ENCODE measurements around the gene MST1R. TPM values are rescaled to one million over a fixed set of nuclear protein-coding genes. Genes with fewer than 3 reads are reported as not detected.

The MST1R gene
- total RNA-seq, 2 experiments from 2014 or later, result 1.5 to 2.6 TPM

GRCh38 chr3:49868862-49869466 is 34.7 kb downstream of the MST1R start:
- H3K27me3 Mint-ChIP-seq, result peaks cover 43% of the 10 kb centered on the region
- H3K4me3 Mint-ChIP-seq, result no peak overlapping the region
- no peaks in the 10 kb centered on the region for H3K4me1 Mint-ChIP-seq
- ChIA-PET POLR2A (interaction anchor here (1.1 to 1.8 kb wide), 2 partner anchors 10 to 13 kb away, joined by 4 to 5 read pairs; partner anchors contain the start of gene TRAIP), CTCF (interaction anchor here (0.7 to 1.4 kb wide), 2 partner anchors 12 to 66 kb away, joined by 3 read pairs; no protein-coding TSS in a partner anchor)
- DNase-seq, result no peak
- no peak overlapping the region for H3K27ac Mint-ChIP-seq
- no peaks in the 10 kb centered on the region for H3K36me3 Mint-ChIP-seq (ENCODE audit: low read depth)
- H3K9me3 Mint-ChIP-seq, result no peaks in the 10 kb centered on the region

GRCh38 chr3:49867871-49868321 is 35.8 kb downstream of the MST1R start:
- Mint-ChIP-seq H3K36me3 (ENCODE audit: low read depth) (no peaks in the 10 kb centered on the region), H3K9me3 (no peaks in the 10 kb centered on the region), H3K27me3 (peaks cover 48% of the 10 kb centered on the region), H3K27ac (no peak overlapping the region), H3K4me1 (no peaks in the 10 kb centered on the region), H3K4me3 (no peak overlapping the region)
- DNase-seq, result peak; percentile 29
- ChIA-PET POLR2A (interaction anchor here (0.8 kb wide), 1 partner anchor 72 kb away, joined by 3 read pairs; the partner anchor contains the start of gene RBM6), CTCF (interaction anchor here (1.4 to 1.7 kb wide), 2 partner anchors 29 to 65 kb away, joined by 3 to 7 read pairs; no protein-coding TSS in a partner anchor)

- Mint-ChIP-seq H3K27me3 (peaks cover 50% of the 10 kb centered on the region), H3K9me3 (no peaks in the 10 kb centered on the region), H3K4me1 (no peaks in the 10 kb centered on the region), H3K4me3 (no peak overlapping the region), H3K27ac (no peak overlapping the region), H3K36me3 (ENCODE audit: low read depth) (no peaks in the 10 kb centered on the region)
- DNase-seq, result no peak
- ChIA-PET CTCF (interaction anchor here (1.7 kb wide), 1 partner anchor 28 kb away, joined by 7 read pairs; no protein-coding TSS in a partner anchor), POLR2A (interaction anchor here (0.8 to 1.1 kb wide), 2 partner anchors 9 to 73 kb away, joined by 3 read pairs; partner anchors contain the start of gene RBM6)
Measured at GRCh38 chr3:49867400-49867799, 36.3 kb downstream of the MST1R start.

- Mint-ChIP-seq H3K36me3 (ENCODE audit: low read depth) (no peaks in the 10 kb centered on the region), H3K27me3 (peaks cover 39% of the 10 kb centered on the region), H3K4me3 (no peak overlapping the region), H3K9me3 (no peaks in the 10 kb centered on the region), H3K27ac (no peak overlapping the region), H3K4me1 (no peaks in the 10 kb centered on the region)
- CTCF ChIA-PET, result no interaction called here
- POLR2A ChIA-PET, result no interaction called here
- no peak for DNase-seq
Measured at GRCh38 chr3:49865198-49865784, 38.4 kb downstream of the MST1R start.

GRCh38 chr3:49864505-49864904 is 39.2 kb downstream of the MST1R start:
- POLR2A ChIA-PET, result no interaction called here

GRCh38 chr3:49859576-49860305 is 43.9 kb downstream of the MST1R start:
- Mint-ChIP-seq H3K9me3 (no peaks in the 10 kb centered on the region), H3K36me3 (ENCODE audit: low read depth) (no peaks in the 10 kb centered on the region), H3K4me3 (no peak overlapping the region), H3K27ac (no peak overlapping the region), H3K27me3 (peaks cover 9% of the 10 kb centered on the region), H3K4me1 (peaks cover 11% of the 10 kb centered on the region)
- no peak for DNase-seq
- ChIA-PET CTCF (interaction anchor here (0.9 kb wide), 1 partner anchor 58 kb away, joined by 3 read pairs; no protein-coding TSS in a partner anchor), POLR2A (no interaction called here)

More at GRCh38 chr3:49864505-49864904, 39.2 kb downstream of the MST1R start:
- H3K4me1 Mint-ChIP-seq, result no peaks in the 10 kb centered on the region
- H3K27me3 Mint-ChIP-seq, result peaks cover 34% of the 10 kb centered on the region
- no peak overlapping the region for H3K4me3 Mint-ChIP-seq
- CTCF ChIA-PET, result no interaction called here
- DNase-seq, result no peak
- H3K36me3 Mint-ChIP-seq (ENCODE audit: low read depth), result no peaks in the 10 kb centered on the region
- no peaks in the 10 kb centered on the region for H3K9me3 Mint-ChIP-seq
- no peak overlapping the region for H3K27ac Mint-ChIP-seq

- Mint-ChIP-seq H3K9me3 (no peaks in the 10 kb centered on the region), H3K4me3 (peak within 1 kb of the TSS; percentile 91), H3K27ac (peak within 1 kb of the TSS; percentile 76), H3K4me1 (peaks cover 19% of the 10 kb centered on the region), H3K27me3 (no peaks in the 10 kb centered on the region), H3K36me3 (ENCODE audit: low read depth) (peaks cover 2% of the 10 kb centered on the region)
- DNase-seq, result peak; percentile 95
- POLR2A ChIA-PET, result interaction anchor here (0.9 to 2.2 kb wide), 10 partner anchors 11 to 132 kb away, joined by 3 to 9 read pairs (median 3); partner anchors contain the start of genes CAMKV, GMPPB and UBA7
- CTCF ChIA-PET, result interaction anchor here (1.1 to 4.2 kb wide), 3 partner anchors 9 to 54 kb away, joined by 3 to 16 read pairs (median 4); no protein-coding TSS in a partner anchor
Measured at GRCh38 chr3:49856181-49857005, 47.3 kb downstream of the MST1R start, which contains the start of gene TRAIP. Gene TRAIP (minus strand): TSS chr3:49856564. CDS start chr3:49856453, 111 bp downstream.

GRCh38 chr3:49855662-49856061 is 48.0 kb downstream of the MST1R start:
- H3K4me1 Mint-ChIP-seq, result peaks cover 19% of the 10 kb centered on the region
- no peaks in the 10 kb centered on the region for H3K27me3 Mint-ChIP-seq
- POLR2A ChIA-PET, result interaction anchor here (0.9 to 2.2 kb wide), 8 partner anchors 10 to 131 kb away, joined by 3 to 9 read pairs (median 4); partner anchors contain the start of genes CAMKV, GMPPB and UBA7
- CTCF ChIA-PET, result interaction anchor here (0.8 to 4.2 kb wide), 3 partner anchors 16 to 53 kb away, joined by 3 to 16 read pairs (median 3); no protein-coding TSS in a partner anchor
- H3K4me3 Mint-ChIP-seq, result peak overlapping the region; percentile 91
- no peaks in the 10 kb centered on the region for H3K9me3 Mint-ChIP-seq
- no peak for DNase-seq
- H3K27ac Mint-ChIP-seq, result peak overlapping the region; percentile 76
- H3K36me3 Mint-ChIP-seq (ENCODE audit: low read depth), result peaks cover 2% of the 10 kb centered on the region

- CTCF ChIA-PET, result interaction anchor here (0.6 to 1.8 kb wide), 2 partner anchors 43 to 87 kb away, joined by 3 to 8 read pairs; partner anchors contain the start of gene INKA1
- Mint-ChIP-seq H3K9me3 (no peaks in the 10 kb centered on the region), H3K4me3 (no peak overlapping the region), H3K36me3 (ENCODE audit: low read depth) (peaks cover 15% of the 10 kb centered on the region), H3K4me1 (no peaks in the 10 kb centered on the region), H3K27me3 (no peaks in the 10 kb centered on the region), H3K27ac (no peak overlapping the region)
- POLR2A ChIA-PET, result interaction anchor here (0.7 to 1.2 kb wide), 3 partner anchors 9 to 11 kb away, joined by 3 read pairs; partner anchors contain the start of gene TRAIP
- no peak for DNase-seq
Measured at GRCh38 chr3:49845694-49846093, 58.0 kb downstream of the MST1R start.

GRCh38 chr3:49844464-49845183 is 59.0 kb downstream of the MST1R start:
- no peak overlapping the region for H3K4me3 Mint-ChIP-seq
- no peaks in the 10 kb centered on the region for H3K9me3 Mint-ChIP-seq
- DNase-seq, result no peak
- peaks cover 15% of the 10 kb centered on the region for H3K36me3 Mint-ChIP-seq (ENCODE audit: low read depth)
- ChIA-PET CTCF (interaction anchor here (0.8 to 1.8 kb wide), 3 partner anchors 42 to 173 kb away, joined by 3 to 8 read pairs (median 4); partner anchors contain the start of gene INKA1), POLR2A (interaction anchor here (1.2 kb wide), 1 partner anchor 11 kb away, joined by 3 read pairs; no protein-coding TSS in a partner anchor)
- no peak overlapping the region for H3K27ac Mint-ChIP-seq
- H3K27me3 Mint-ChIP-seq, result no peaks in the 10 kb centered on the region
- H3K4me1 Mint-ChIP-seq, result no peaks in the 10 kb centered on the region

- Mint-ChIP-seq H3K9me3 (no peaks in the 10 kb centered on the region), H3K27me3 (no peaks in the 10 kb centered on the region), H3K36me3 (ENCODE audit: low read depth) (peaks cover 19% of the 10 kb centered on the region), H3K4me1 (peaks cover 1% of the 10 kb centered on the region), H3K27ac (no peak overlapping the region), H3K4me3 (no peak overlapping the region)
- POLR2A ChIA-PET, result no interaction called here
- CTCF ChIA-PET, result interaction anchor here (5.5 kb wide), 1 partner anchor 39 kb away, joined by 104 read pairs; the partner anchor contains the start of gene INKA1
- DNase-seq, result no peak
Measured at GRCh38 chr3:49842843-49843517, 60.7 kb downstream of the MST1R start.
